ENCODE measurements around the gene DIO2.

The DIO2 gene

GRCh38 chr14:80211153-80212022, at the start of gene DIO2:
TSS of gene DIO2 (minus strand) at chr14:80211504. CDS start at chr14:80211472, 32 bp downstream.
- no peak for DNase-seq

GRCh38 chr14:80260645-80261044, 49.3 kb upstream of the DIO2 start:
- no peak for DNase-seq

GRCh38 chr14:80239631-80240030, 28.3 kb upstream of the DIO2 start:
- DNase-seq: no peak

GRCh38 chr14:80237143-80237542, 25.8 kb upstream of the DIO2 start:
- DNase-seq: no peak

GRCh38 chr14:80233470-80234089, 22.3 kb upstream of the DIO2 start:
- peak; percentile 7 for DNase-seq

GRCh38 chr14:80231702-80232101, 20.4 kb upstream of the DIO2 start:
- no peak for DNase-seq

GRCh38 chr14:80223696-80224465, 12.6 kb upstream of the DIO2 start:
- no peak for DNase-seq

GRCh38 chr14:80216818-80217217, 5.5 kb upstream of the DIO2 start:
- no peak for DNase-seq

- DNase-seq: no peak
Observed at GRCh38 chr14:80215756-80216581, 4.7 kb upstream of the DIO2 start.

GRCh38 chr14:80215081-80215480, 3.8 kb upstream of the DIO2 start:
- no peak for DNase-seq

GRCh38 chr14:80213602-80214001, 2.3 kb upstream of the DIO2 start:
- DNase-seq: no peak

GRCh38 chr14:80212023-80212397, 706 bp upstream of the DIO2 start:
- DNase-seq: no peak

GRCh38 chr14:80208461-80208860, 2.8 kb downstream of the DIO2 start:
- DNase-seq: no peak

GRCh38 chr14:80206351-80207080, 4.8 kb downstream of the DIO2 start:
- DNase-seq: no peak

GRCh38 chr14:80202888-80203562, 8.3 kb downstream of the DIO2 start:
- DNase-seq: no peak

- no peak for DNase-seq
Observed at GRCh38 chr14:80200093-80200492, 11.2 kb downstream of the DIO2 start.

GRCh38 chr14:80188571-80188970, 22.7 kb downstream of the DIO2 start:
- DNase-seq: no peak

- no peak for DNase-seq
Observed at GRCh38 chr14:80186301-80186800, 25.0 kb downstream of the DIO2 start.

GRCh38 chr14:80176893-80177292, 34.4 kb downstream of the DIO2 start:
- no peak for DNase-seq

- DNase-seq: no peak
Observed at GRCh38 chr14:80172375-80173051, 38.8 kb downstream of the DIO2 start.

Measured in NCI-H1417 treated with DMSO at 0.1 percent for 48 hours (cell line).